HepG2 (cell line): ENCODE data around the gene ZNF777. TPM values are rescaled to one million over a fixed set of nuclear protein-coding genes. Genes with fewer than 3 reads are reported as not detected.
A peak's percentile ranks its signal among the peaks of the same experiment; 100 is the strongest.

ENCODE experiments used
- AKAP8 ChIP-seq: sonication (generic); formaldehyde crosslinking; IDR thresholded peaks from 2 replicates; pipeline ENCODE4 v1.5.1; 2020; ENCODE audit warnings: mild to moderate bottlenecking, missing genetic modification reagents
- ATRX ChIP-seq: sonication (generic); formaldehyde crosslinking; IDR thresholded peaks from 2 replicates; pipeline ENCODE4 v1.4.0; 2020; ENCODE audit warnings: missing genetic modification reagents, borderline replicate concordance
- CBX5 ChIP-seq: sonication (generic); formaldehyde crosslinking; IDR thresholded peaks from 2 replicates; pipeline ENCODE4 v1.4.0; 2020; ENCODE audit warnings: missing genetic modification reagents, borderline replicate concordance
- HMGXB4 ChIP-seq, 2 experiments: sonication (generic) in 1 of 2; formaldehyde crosslinking in 1 of 2; IDR thresholded peaks; 2 replicates each; pipeline versions ENCODE4 v1.4.0 to v1.6.1; 2018 to 2020; ENCODE audit warnings: missing genetic modification reagents in 2 of 2, borderline replicate concordance in 1 of 2, low read depth in 1 of 2, mild to moderate bottlenecking in 1 of 2, missing biosample characterization in 1 of 2
- HOXA3 ChIP-seq: sonication (generic); formaldehyde crosslinking; IDR thresholded peaks from 2 replicates; pipeline ENCODE4 v1.5.0; 2020; ENCODE audit warnings: missing genetic modification reagents
- JUNB ChIP-seq: sonication (generic); formaldehyde crosslinking; IDR thresholded peaks from 2 replicates; pipeline ENCODE4 v1.8.0; 2022; ENCODE audit warnings: missing genetic modification reagents, mild to moderate bottlenecking, borderline replicate concordance
- JUND ChIP-seq: sonication (generic); formaldehyde crosslinking; IDR thresholded peaks from 2 replicates; pipeline ENCODE4 v1.8.0; 2022; ENCODE audit warnings: mild to moderate bottlenecking, missing genetic modification reagents
- MBD4 ChIP-seq: IDR thresholded peaks from 2 replicates; pipeline ENCODE4 v1.6.1; 2012; ENCODE audit warnings: low read length, inconsistent platforms, borderline replicate concordance
- NCOA2 ChIP-seq: sonication (generic); formaldehyde crosslinking; IDR thresholded peaks from 2 replicates; pipeline ENCODE4 v1.8.0; 2022; ENCODE audit warnings: inconsistent platforms
- REPIN1 ChIP-seq: sonication (generic); formaldehyde crosslinking; IDR thresholded peaks from 2 replicates; pipeline ENCODE4 v1.8.0; 2022; ENCODE audit warnings: missing genetic modification reagents, low read depth, mild to moderate bottlenecking, borderline replicate concordance
- SNAPC5 ChIP-seq: sonication (generic); formaldehyde crosslinking; IDR thresholded peaks from 2 replicates; pipeline ENCODE4 v1.8.1; 2023; ENCODE audit warnings: mild to moderate bottlenecking, missing genetic modification reagents, borderline replicate concordance
- TEAD3 ChIP-seq: optimal IDR thresholded peaks from 2 replicates; pipeline ENCODE3; 2016; ENCODE audit warnings: borderline replicate concordance
- USF2 ChIP-seq, 2 experiments: sonication (generic) in 1 of 2; formaldehyde crosslinking in 1 of 2; IDR thresholded peaks; 2 replicates each; pipeline versions ENCODE4 v1.5.1 to v1.6.1; 2011 to 2020; ENCODE audit warnings: borderline replicate concordance in 1 of 2, low read depth in 1 of 2, low read length in 1 of 2, mild to moderate bottlenecking in 1 of 2, missing genetic modification reagents in 1 of 2, moderate library complexity in 1 of 2
- ZBTB20 ChIP-seq: sonication (generic); formaldehyde crosslinking; IDR thresholded peaks from 2 replicates; pipeline ENCODE4 v1.8.1; 2023; ENCODE audit warnings: missing genetic modification reagents, low read depth, mild to moderate bottlenecking, borderline replicate concordance
- ZBTB42 ChIP-seq: sonication (generic); formaldehyde crosslinking; IDR thresholded peaks from 2 replicates; pipeline ENCODE4 v1.5.0; 2020; ENCODE audit warnings: mild to moderate bottlenecking, missing genetic modification reagents
- ZFP37 ChIP-seq: sonication (generic); formaldehyde crosslinking; IDR thresholded peaks from 2 replicates; pipeline ENCODE4 v1.4.0; 2020; ENCODE audit warnings: missing genetic modification reagents, borderline replicate concordance
- ZNF136 ChIP-seq: sonication (generic); formaldehyde crosslinking; IDR thresholded peaks from 2 replicates; pipeline ENCODE4 v1.8.1; 2022; ENCODE audit warnings: low read depth, mild to moderate bottlenecking, moderate library complexity, missing genetic modification reagents
- ZNF225 ChIP-seq: sonication (generic); formaldehyde crosslinking; IDR thresholded peaks from 2 replicates; pipeline ENCODE4 v1.4.0; 2020; ENCODE audit warnings: mild to moderate bottlenecking, missing genetic modification reagents
- ZNF234 ChIP-seq: sonication (generic); formaldehyde crosslinking; conservative IDR thresholded peaks from 2 replicates; pipeline ENCODE4 v1.5.1; 2020; ENCODE audit warnings: mild to moderate bottlenecking, missing genetic modification reagents
- ZNF235 ChIP-seq: sonication (generic); formaldehyde crosslinking; IDR thresholded peaks from 2 replicates; pipeline ENCODE4 v1.8.1; 2023; ENCODE audit warnings: mild to moderate bottlenecking, missing genetic modification reagents, borderline replicate concordance
- ZNF383 ChIP-seq: sonication (generic); formaldehyde crosslinking; IDR thresholded peaks from 2 replicates; pipeline ENCODE4 v1.4.0; 2020; ENCODE audit warnings: missing genetic modification reagents, mild to moderate bottlenecking, borderline replicate concordance
- ZNF543 ChIP-seq: sonication (generic); formaldehyde crosslinking; IDR thresholded peaks from 2 replicates; pipeline ENCODE4 v1.4.0; 2020; ENCODE audit warnings: mild to moderate bottlenecking, missing genetic modification reagents
- ZNF619 ChIP-seq: sonication (generic); formaldehyde crosslinking; IDR thresholded peaks from 2 replicates; pipeline ENCODE4 v1.4.0; 2020; ENCODE audit warnings: mild to moderate bottlenecking, missing genetic modification reagents
- ZNF790 ChIP-seq: sonication (generic); formaldehyde crosslinking; IDR thresholded peaks from 2 replicates; pipeline ENCODE4 v1.8.0; 2022; ENCODE audit warnings: missing genetic modification reagents, mild to moderate bottlenecking, borderline replicate concordance
- ZNF883 ChIP-seq: sonication (generic); formaldehyde crosslinking; IDR thresholded peaks from 2 replicates; pipeline ENCODE4 v1.5.1; 2020; ENCODE audit warnings: mild to moderate bottlenecking, missing genetic modification reagents; ENCODE audit errors: not compliant biosample characterization
- polyA plus RNA-seq, 8 experiments: library from polyadenylated mRNA; depleted of rRNA in 3 of 8; stranded (reverse) in 7 of 8; unstranded in 1 of 8; fragments of >200 nt; fragmentation: Illumina TruSeq in 4 of 8; extraction: Trizol in 4 of 8; gene quantifications; 2 replicates each; pipeline versions ENCODE4 v1.2.1 to v1.2.3, GENCODE V29; 2011 to 2016; ENCODE audit warnings: low read depth in 4 of 8, missing spikeins in 1 of 8, mixed read lengths in 1 of 8; ENCODE audit not compliant: insufficient read depth in 1 of 8
- total RNA-seq, 5 experiments: library from RNA; depleted of rRNA; stranded (reverse); fragments of >200 nt; fragmentation: Illumina TruSeq; extraction: Trizol; gene quantifications; 2 replicates each; pipeline ENCODE4 v1.2.3, GENCODE V29; 2016; ENCODE audit warnings: low read depth in 1 of 5

ZNF777 gene
- total and polyA plus RNA-seq, 2 of the 13 experiments (the other 11 are each of a cell fraction or from before 2014, with no cell fraction given), result 3.8 to 6.0 TPM

- TF ChIP-seq ZNF383, result no peak
- TF ChIP-seq JUND, result no peak
- no peak for TF ChIP-seq ZNF543 (CRISPR knock-in tag)
- TF ChIP-seq JUNB, result no peak
- TF ChIP-seq CBX5 (CRISPR knock-in tag), result no peak
- TF ChIP-seq ZBTB20, result no peak
- TF ChIP-seq ATRX, result no peak
- peak; percentile 64; the same call in 1 of the 2 replicates for TF ChIP-seq HOXA3
- no peak for TF ChIP-seq ZFP37
- no peak for TF ChIP-seq ZNF790
- 0 out of 2 replicates have a peak, but pooled peaks have one; percentile 15 for TF ChIP-seq NCOA2 (CRISPR knock-in tag)
- peak; percentile 89 to 91 for TF ChIP-seq HMGXB4 (CRISPR knock-in tag; IDR thresholded peaks at IDR 0.05; ENCODE audit: borderline replicate concordance in 1 of 2, low read depth in 1 of 2)
- TF ChIP-seq ZNF136, result no peak
- no peak for TF ChIP-seq SNAPC5 (CRISPR knock-in tag)
- TF ChIP-seq MBD4, result no peak
- TF ChIP-seq ZNF619 (CRISPR knock-in tag), result no peak
- TF ChIP-seq REPIN1 (CRISPR knock-in tag), result peak; percentile 55; the same call in 1 of the 2 replicates
- no peak for TF ChIP-seq ZBTB42 (CRISPR knock-in tag)
- peak; percentile 42; the same call in 1 of the 2 replicates for TF ChIP-seq ZNF225 (CRISPR knock-in tag)
- TF ChIP-seq USF2 (IDR thresholded peaks at IDR 0.05; ENCODE audit: low read depth, low read length), result no peak
- TF ChIP-seq USF2 (CRISPR knock-in tag; IDR thresholded peaks at IDR 0.05; ENCODE audit: borderline replicate concordance), result no peak
- TF ChIP-seq ZNF234 (CRISPR knock-in tag), result no peak
- TF ChIP-seq TEAD3 (CRISPR knock-in tag), result no peak
- TF ChIP-seq ZNF883 (CRISPR knock-in tag), result peak; percentile 68
- TF ChIP-seq AKAP8, result no peak
- no peak for TF ChIP-seq ZNF235 (CRISPR knock-in tag)
Observed at GRCh38 chr7:149460493-149461277, at the start of gene ZNF777 (continued).
